GM23338 (cell line): Measurements from ENCODE around the gene IL10. TPM values are rescaled to one million over a fixed set of nuclear protein-coding genes. Genes with fewer than 3 reads are reported as not detected.

Experiments
- ATAC-seq: fragments of 200-7000 bp; cut with Tn5 transposase; 3 replicates; pipeline ENCODE4 v1.9.1; 2020
- DNase-seq: peaks from one replicate; pipeline ENCODE4 v3.0.0-alpha.2; 2015; ENCODE audit warnings: low spot score
- H2AFZ ChIP-seq: fragments of 200-600 bp; sonication (generic); 2 replicates; pipeline ENCODE4 v1.8.0; 2016; ENCODE audit warnings: antibody characterized with exemption, mild to moderate bottlenecking, moderate library complexity
- H3F3A ChIP-seq: fragments of 200-600 bp; sonication (generic); replicated peaks from 2 replicates; pipeline ENCODE4 v1.8.0; 2017; ENCODE audit warnings: antibody characterized with exemption, mixed run types, low read depth
- H3K27ac ChIP-seq: fragments of 200-600 bp; sonication (generic); 2 replicates; pipeline ENCODE4 v1.6.1; 2016; ENCODE audit warnings: low read depth
- H3K27me3 ChIP-seq: fragments of 200-600 bp; sonication (generic); 2 replicates; pipeline ENCODE4 v1.8.0; 2016; ENCODE audit warnings: mild to moderate bottlenecking, mixed run types, moderate library complexity; ENCODE audit not compliant: insufficient read depth
- H3K36me3 ChIP-seq: fragments of 200-600 bp; sonication (generic); 2 replicates; pipeline ENCODE4 v1.8.0; 2016; ENCODE audit warnings: mild to moderate bottlenecking; ENCODE audit not compliant: insufficient read depth
- H3K4me1 ChIP-seq: fragments of 200-600 bp; sonication (generic); 2 replicates; pipeline ENCODE4 v1.8.0; 2016; ENCODE audit warnings: mild to moderate bottlenecking, moderate library complexity; ENCODE audit not compliant: insufficient read depth
- H3K4me2 ChIP-seq: fragments of 200-600 bp; sonication (generic); 2 replicates; pipeline ENCODE4 v1.7.1; 2017; ENCODE audit warnings: mixed run types
- H3K4me3 ChIP-seq: fragments of 200-600 bp; sonication (generic); 2 replicates; pipeline ENCODE4 v1.6.1; 2016; ENCODE audit warnings: mixed run types
- H3K79me2 ChIP-seq: fragments of 200-600 bp; sonication (generic); replicated peaks from 2 replicates; pipeline ENCODE4 v1.8.0; 2017; ENCODE audit warnings: mild to moderate bottlenecking; ENCODE audit not compliant: insufficient read depth
- H3K9me2 ChIP-seq: fragments of 200-600 bp; sonication (generic); 2 replicates; pipeline ENCODE4 v1.8.0; 2017; ENCODE audit not compliant: insufficient read depth
- H4K20me1 ChIP-seq: fragments of 200-600 bp; sonication (generic); replicated peaks from 2 replicates; pipeline ENCODE4 v1.8.0; 2017; ENCODE audit warnings: mild to moderate bottlenecking; ENCODE audit not compliant: insufficient read depth
- H3K27ac Mint-ChIP-seq: 2 replicates; pipeline ENCODE4 v1.8.0; 2020; ENCODE audit warnings: inconsistent platforms, mild to moderate bottlenecking, moderate library complexity, mixed read lengths
- H3K27me3 Mint-ChIP-seq: 3 replicates; pipeline ENCODE4 v1.8.0; 2022; ENCODE audit warnings: low read depth, mild to moderate bottlenecking, moderate library complexity, mixed read lengths, inconsistent platforms; ENCODE audit not compliant: insufficient read depth, poor library complexity
- H3K36me3 Mint-ChIP-seq: 3 replicates; pipeline ENCODE4 v1.8.0; 2021; ENCODE audit warnings: low read depth, mild to moderate bottlenecking, inconsistent platforms, moderate library complexity, mixed read lengths
- H3K4me1 Mint-ChIP-seq: 3 replicates; pipeline ENCODE4 v1.8.0; 2020; ENCODE audit warnings: mild to moderate bottlenecking, inconsistent platforms, mixed read lengths
- H3K4me3 Mint-ChIP-seq: 3 replicates; pipeline ENCODE4 v1.8.0; 2021; ENCODE audit warnings: moderate library complexity, mild to moderate bottlenecking, inconsistent platforms, mixed read lengths
- H3K9me3 Mint-ChIP-seq: 3 replicates; pipeline ENCODE4 v1.8.0; 2020; ENCODE audit warnings: moderate library complexity, mild to moderate bottlenecking, inconsistent platforms, mixed read lengths
- CREB1 ChIP-seq: fragments of 250-450 bp; sonication (Bioruptor Pico); IDR thresholded peaks from 2 replicates; pipeline ENCODE4 v1.5.0; 2020; ENCODE audit warnings: low read depth, mild to moderate bottlenecking, moderate library complexity
- CTCF ChIP-seq, 2 experiments: fragments of 200-600 bp in 1 of 2; sonication (generic) in 1 of 2; conservative IDR thresholded peaks; 2 replicates each; pipeline versions ENCODE4 v1.5.1 to v1.6.1; 2016 to 2017; ENCODE audit warnings: antibody characterized with exemption in 2 of 2, low read depth in 2 of 2, mild to moderate bottlenecking in 2 of 2, moderate library complexity in 1 of 2
- ETS1 ChIP-seq: IDR thresholded peaks from 2 replicates; pipeline ENCODE4 v1.6.1; 2016; ENCODE audit warnings: antibody characterized with exemption
- EZH2phosphoT487 ChIP-seq: fragments of 200-600 bp; sonication (generic); IDR thresholded peaks from one replicate; pipeline ENCODE4 v1.8.1; 2018; ENCODE audit warnings: antibody characterized with exemption; ENCODE audit not compliant: unreplicated experiment
- JUNB ChIP-seq: IDR thresholded peaks from one replicate; pipeline ENCODE4 v1.6.1; 2016; ENCODE audit warnings: antibody characterized with exemption; ENCODE audit not compliant: unreplicated experiment
- NANOG ChIP-seq: IDR thresholded peaks from 2 replicates; pipeline ENCODE4 v1.6.1; 2016; ENCODE audit warnings: antibody characterized with exemption, borderline replicate concordance
- POLR2AphosphoS5 ChIP-seq: IDR thresholded peaks from 2 replicates; pipeline ENCODE4 v1.6.1; 2016; ENCODE audit warnings: antibody characterized with exemption, low read depth
- REST ChIP-seq: IDR thresholded peaks from one replicate; pipeline ENCODE4 v1.6.1; 2018; ENCODE audit warnings: antibody characterized with exemption; ENCODE audit not compliant: unreplicated experiment
- STAT1 ChIP-seq: IDR thresholded peaks from one replicate; pipeline ENCODE4 v1.6.1; 2016; ENCODE audit warnings: antibody characterized with exemption; ENCODE audit not compliant: unreplicated experiment
- ZNF114 ChIP-seq: fragments of 250-450 bp; sonication (Bioruptor Pico); IDR thresholded peaks from 2 replicates; pipeline ENCODE4 v1.5.0; 2020; ENCODE audit warnings: mild to moderate bottlenecking, moderate library complexity
- ZNF331 ChIP-seq: fragments of 250-450 bp; sonication (Bioruptor Pico); IDR thresholded peaks from 2 replicates; pipeline ENCODE4 v1.5.0; 2020; ENCODE audit warnings: low read depth, mild to moderate bottlenecking, moderate library complexity
- polyA plus RNA-seq: library from polyadenylated mRNA; unstranded; fragments of >200 nt; fragmentation: Nextera tagmentation; extraction: Ambion mirVana; gene quantifications from 2 replicates; pipeline ENCODE4 v1.2.1, GENCODE V29; 2016
- total RNA-seq: library from RNA; depleted of rRNA; stranded (reverse); fragments of >200 nt; shearing (Covaris generic); gene quantifications from 2 replicates; pipeline ENCODE4 v1.2.3, GENCODE V29; 2014

The IL10 gene
- total and polyA plus RNA-seq, 2 experiments from 2014 or later = not detected

GRCh38 chr1:206788487-206789050, 16.3 kb upstream of the IL10 start:
- no peak overlapping the region for H3K4me3 Mint-ChIP-seq
- no peak overlapping the region for H3K27ac Mint-ChIP-seq
- no peak overlapping the region for H2AFZ ChIP-seq
- H3K27ac ChIP-seq = no peak overlapping the region
- no peaks in the 10 kb centered on the region for H3K36me3 ChIP-seq
- no peak for TF ChIP-seq CTCF (conservative IDR thresholded peaks at IDR 0.05; ENCODE audit: low read depth in 2 of 2)
- no peak for TF ChIP-seq NANOG
- TF ChIP-seq ETS1 = no peak
- no peak for TF ChIP-seq REST
- TF ChIP-seq POLR2AphosphoS5 = no peak
- no peak for TF ChIP-seq ZNF331 (CRISPR knock-in tag)
- TF ChIP-seq CREB1 (CRISPR knock-in tag) = no peak
- TF ChIP-seq EZH2phosphoT487 = no peak
- TF ChIP-seq ZNF114 (CRISPR knock-in tag) = no peak
- no peak overlapping the region for H3K4me3 ChIP-seq
- peaks cover 4% of the 10 kb centered on the region; the same call in 2 of the 3 replicates for H3K4me1 Mint-ChIP-seq
- no peaks in the 10 kb centered on the region for H3K27me3 ChIP-seq
- H4K20me1 ChIP-seq = no peaks in the 10 kb centered on the region
- no peak for ATAC-seq
- no peaks in the 10 kb centered on the region for H3K36me3 Mint-ChIP-seq
- H3K4me1 ChIP-seq = no peaks in the 10 kb centered on the region
- H3F3A ChIP-seq = no peaks in the 10 kb centered on the region
- DNase-seq = no peak
- peaks cover 7% of the 10 kb centered on the region for H3K27me3 Mint-ChIP-seq
- no peaks in the 10 kb centered on the region for H3K9me2 ChIP-seq
- no peak overlapping the region for H3K4me2 ChIP-seq
- no peaks in the 10 kb centered on the region for H3K79me2 ChIP-seq
- H3K9me3 Mint-ChIP-seq = no peaks in the 10 kb centered on the region

- peaks cover 7% of the 10 kb centered on the region for H3K27me3 Mint-ChIP-seq
- H4K20me1 ChIP-seq = no peaks in the 10 kb centered on the region
- H3K4me3 ChIP-seq = no peak overlapping the region
- H3K9me3 Mint-ChIP-seq = no peaks in the 10 kb centered on the region
- H3K27ac ChIP-seq = no peak overlapping the region
- H3K36me3 ChIP-seq = no peaks in the 10 kb centered on the region
- no peak overlapping the region for H2AFZ ChIP-seq
- ATAC-seq (no peak), DNase-seq (no peak)
- peaks cover 4% of the 10 kb centered on the region; the same call in 2 of the 3 replicates for H3K4me1 Mint-ChIP-seq
- H3K4me2 ChIP-seq = no peak overlapping the region
- H3K4me3 Mint-ChIP-seq = no peak overlapping the region
- no peak overlapping the region for H3K27ac Mint-ChIP-seq
- no peaks in the 10 kb centered on the region for H3F3A ChIP-seq
- H3K27me3 ChIP-seq = no peaks in the 10 kb centered on the region
- no peaks in the 10 kb centered on the region for H3K9me2 ChIP-seq
- no peaks in the 10 kb centered on the region for H3K4me1 ChIP-seq
- H3K79me2 ChIP-seq = no peaks in the 10 kb centered on the region
- H3K36me3 Mint-ChIP-seq = no peaks in the 10 kb centered on the region
- TF ChIP-seq STAT1 = no peak
- TF ChIP-seq CTCF (conservative IDR thresholded peaks at IDR 0.05; ENCODE audit: low read depth in 2 of 2) = no peak
- no peak for TF ChIP-seq JUNB
- TF ChIP-seq ZNF331 (CRISPR knock-in tag) = no peak
- no peak for TF ChIP-seq EZH2phosphoT487
- TF ChIP-seq POLR2AphosphoS5 = no peak
- no peak for TF ChIP-seq ETS1
- no peak for TF ChIP-seq CREB1 (CRISPR knock-in tag)
- no peak for TF ChIP-seq ZNF114 (CRISPR knock-in tag)
Observed at GRCh38 chr1:206787891-206788290, 15.6 kb upstream of the IL10 start.
